T-helper 17 cell (primary cell): Measurements from ENCODE around the gene NPAS4. TPM values are rescaled to one million over a fixed set of nuclear protein-coding genes. Genes with fewer than 3 reads are reported as not detected.

Experiments used
- ATAC-seq: fragments of 150-1000 bp; cut with Tn5 transposase; 2 replicates; pipeline ENCODE4 v1.10.0; 2021; ENCODE audit warnings: mild to moderate bottlenecking, moderate library complexity
- DNase-seq, 3 donors: peaks; one replicate each; pipeline versions ENCODE4 v3.0.0 to v3.0.0-alpha.2; 2020 to 2021
- H3K9me3 ChIP-seq: one replicate; pipeline ENCODE4 v1.7.0; 2013; ENCODE audit warnings: low read length, mild to moderate bottlenecking; ENCODE audit not compliant: control insufficient read depth, poor library complexity, severe bottlenecking
- H3K27ac Mint-ChIP-seq: one replicate; pipeline ENCODE4 v1.8.0; 2022; ENCODE audit warnings: mild to moderate bottlenecking, moderate library complexity, mixed read lengths
- H3K27me3 Mint-ChIP-seq: one replicate; pipeline ENCODE4 v1.8.0; 2022; ENCODE audit warnings: mixed read lengths
- H3K36me3 Mint-ChIP-seq: one replicate; pipeline ENCODE4 v1.8.0; 2022; ENCODE audit warnings: low read depth, mixed read lengths
- H3K4me1 Mint-ChIP-seq: one replicate; pipeline ENCODE4 v1.8.0; 2022; ENCODE audit warnings: mild to moderate bottlenecking, mixed read lengths
- H3K4me3 Mint-ChIP-seq: one replicate; pipeline ENCODE4 v1.8.0; 2022; ENCODE audit warnings: mild to moderate bottlenecking, moderate library complexity, mixed read lengths
- total RNA-seq, 4 donors: library from RNA in 2 of 4; stranded (reverse) in 2 of 4; gene quantifications; one replicate each; pipeline ENCODE4 v1.2.3 and lab custom pipeline; 2022 to 2026

Gene NPAS4
- total RNA-seq, 2 donors from 2014 or later, result not detected

DNA sequence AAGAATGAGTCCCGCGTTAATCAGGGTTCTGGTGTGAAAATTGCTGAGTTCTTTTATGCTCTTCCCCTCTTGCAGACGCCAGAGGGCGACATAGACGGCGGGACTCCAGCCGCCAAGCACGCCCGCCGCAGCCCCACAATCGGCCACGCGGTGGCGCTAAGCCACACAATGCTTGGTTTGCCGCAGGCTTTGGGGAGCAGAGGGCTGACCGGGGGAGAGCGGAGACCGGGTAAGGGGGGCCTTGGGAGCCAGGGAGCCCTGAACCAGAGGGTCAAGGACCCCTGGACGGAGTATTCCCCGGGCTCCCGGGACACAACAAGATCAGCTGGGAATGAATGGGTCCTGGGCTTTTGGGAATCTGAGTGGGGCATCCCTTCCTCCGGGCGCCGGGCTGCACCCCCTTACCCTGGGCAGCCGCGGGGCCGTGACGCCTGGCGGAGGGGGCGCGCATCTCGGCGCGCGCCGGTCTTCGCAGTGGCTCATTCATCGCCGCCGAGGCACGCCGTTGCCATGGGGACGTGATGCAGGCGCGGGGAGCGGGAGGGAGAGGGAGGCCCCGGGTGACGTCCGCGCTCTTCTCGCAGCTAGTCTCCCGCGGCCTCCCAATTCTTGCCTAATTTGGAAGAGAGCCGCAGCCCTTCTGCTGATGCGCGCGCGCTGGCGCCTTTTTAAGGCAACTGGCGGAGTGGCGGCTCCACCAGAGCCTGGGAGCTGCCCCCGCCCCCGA is 12.2 kb upstream of the NPAS4 start:
- Mint-ChIP-seq H3K27ac (no peak overlapping the region), H3K27me3 (peaks cover 36% of the 10 kb centered on the region), H3K4me1 (peaks cover 6% of the 10 kb centered on the region), H3K4me3 (peak overlapping the region; percentile 92), H3K36me3 (peaks cover 4% of the 10 kb centered on the region)
- DNase-seq, result peak; percentile 84 to 97 (median 90)
- no peaks in the 10 kb centered on the region for H3K9me3 ChIP-seq
- peak; percentile 89 for ATAC-seq

DNA sequence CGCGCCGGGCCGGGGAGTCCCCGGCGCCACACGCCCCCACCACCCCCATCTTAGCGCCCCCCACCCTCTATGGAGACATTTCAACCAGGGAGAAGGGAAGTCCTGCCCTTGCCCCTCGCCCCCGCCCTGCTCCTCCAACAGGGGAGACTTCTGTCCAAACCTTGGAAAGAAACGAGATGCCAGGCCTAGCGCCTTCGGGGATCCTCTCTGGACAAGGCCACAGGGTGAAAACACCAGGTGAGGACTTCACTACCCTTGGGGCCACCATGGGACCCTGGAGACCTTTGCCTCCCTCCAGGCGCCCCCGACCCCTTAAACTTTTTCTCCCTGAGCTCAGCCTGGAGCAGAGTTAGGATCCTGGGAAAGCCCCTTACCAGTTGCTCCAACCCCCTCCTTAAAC is 11.6 kb upstream of the NPAS4 start:
- no peak overlapping the region for H3K4me3 Mint-ChIP-seq

DNA sequence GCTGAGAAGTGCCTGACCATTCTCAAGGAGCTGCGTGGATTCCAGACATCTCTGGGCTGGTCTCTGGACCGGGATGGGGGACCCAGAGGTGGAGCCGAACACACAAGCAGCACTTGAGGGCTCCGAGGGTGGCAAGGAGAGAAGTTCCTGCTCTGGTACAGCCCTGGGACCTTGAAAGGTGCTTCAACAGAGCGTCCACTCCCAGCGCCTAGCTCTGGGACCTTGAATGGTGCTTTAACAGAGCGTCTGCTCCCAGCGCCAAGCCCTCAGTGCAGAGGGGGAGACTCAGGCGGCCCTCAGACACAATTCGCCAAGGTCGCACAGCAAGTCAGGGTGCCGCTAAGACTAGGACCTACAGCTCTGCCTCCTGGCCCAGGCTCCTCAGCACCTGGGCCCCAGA is 10.6 kb upstream of the NPAS4 start:
- no peak overlapping the region for H3K27ac Mint-ChIP-seq
- peaks cover 7% of the 10 kb centered on the region for H3K36me3 Mint-ChIP-seq
- H3K4me1 Mint-ChIP-seq, result peaks cover 6% of the 10 kb centered on the region
- no peak for DNase-seq
- H3K9me3 ChIP-seq, result no peaks in the 10 kb centered on the region
- H3K27me3 Mint-ChIP-seq, result peaks cover 37% of the 10 kb centered on the region
- no peak for ATAC-seq
- H3K4me3 Mint-ChIP-seq, result peak overlapping the region; percentile 15

More for the DNA sequence above, 11.6 kb upstream of the NPAS4 start:
- Mint-ChIP-seq H3K36me3 (peaks cover 5% of the 10 kb centered on the region), H3K27ac (no peak overlapping the region), H3K4me1 (peaks cover 6% of the 10 kb centered on the region), H3K27me3 (peaks cover 37% of the 10 kb centered on the region)
- H3K9me3 ChIP-seq, result no peaks in the 10 kb centered on the region
- ATAC-seq (no peak), DNase-seq (no peak)

DNA sequence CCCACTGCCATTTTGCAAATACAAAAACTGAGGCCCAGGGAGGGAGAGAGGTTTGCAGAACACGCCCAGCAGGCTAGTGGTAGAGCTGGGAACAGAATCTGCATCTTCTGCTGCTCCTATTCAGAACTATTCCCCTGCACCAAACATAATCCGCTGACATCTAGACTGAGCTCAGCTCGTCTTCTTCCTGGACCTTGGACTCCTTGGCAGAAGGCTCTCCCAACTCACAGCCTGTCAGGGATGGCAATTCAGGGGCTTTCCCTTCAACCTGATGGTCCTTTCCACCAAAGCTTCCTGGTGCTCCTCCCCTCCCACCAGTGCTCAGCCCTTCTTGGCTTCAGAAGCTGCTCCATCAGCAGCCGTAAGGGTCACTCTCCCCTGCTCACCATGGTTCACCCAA is 9.5 kb upstream of the NPAS4 start:
- Mint-ChIP-seq H3K27ac (no peak overlapping the region), H3K4me1 (peaks cover 4% of the 10 kb centered on the region), H3K4me3 (no peak overlapping the region), H3K27me3 (peaks cover 37% of the 10 kb centered on the region), H3K36me3 (peaks cover 7% of the 10 kb centered on the region)
- DNase-seq, result no peak
- ATAC-seq, result no peak
- no peaks in the 10 kb centered on the region for H3K9me3 ChIP-seq

DNA sequence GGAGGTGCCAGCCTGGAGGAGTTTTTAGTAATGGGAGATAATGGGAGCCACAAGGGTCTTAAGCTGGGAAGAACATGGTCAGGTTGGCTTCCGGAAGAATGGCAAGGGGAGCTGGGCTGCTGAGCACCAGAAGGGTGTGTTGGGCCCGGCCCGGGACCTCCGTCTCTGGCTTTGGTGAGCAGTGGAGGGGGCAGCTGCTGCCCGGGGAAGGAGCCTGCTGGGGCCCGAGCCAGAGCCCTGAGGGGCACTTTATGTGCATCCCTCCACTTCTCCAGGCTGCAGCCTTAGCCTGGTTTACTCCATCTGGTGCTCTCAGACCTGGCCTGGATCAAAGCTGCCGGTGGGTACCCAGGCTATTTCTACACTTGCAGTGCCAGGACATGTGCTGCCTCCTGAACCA is 8.7 kb upstream of the NPAS4 start:
- peaks cover 4% of the 10 kb centered on the region for H3K4me1 Mint-ChIP-seq
- no peak overlapping the region for H3K27ac Mint-ChIP-seq
- DNase-seq (no peak), ATAC-seq (no peak)
- H3K9me3 ChIP-seq, result no peaks in the 10 kb centered on the region
- peaks cover 44% of the 10 kb centered on the region for H3K27me3 Mint-ChIP-seq
- H3K4me3 Mint-ChIP-seq, result no peak overlapping the region
- H3K36me3 Mint-ChIP-seq, result peaks cover 7% of the 10 kb centered on the region

DNA sequence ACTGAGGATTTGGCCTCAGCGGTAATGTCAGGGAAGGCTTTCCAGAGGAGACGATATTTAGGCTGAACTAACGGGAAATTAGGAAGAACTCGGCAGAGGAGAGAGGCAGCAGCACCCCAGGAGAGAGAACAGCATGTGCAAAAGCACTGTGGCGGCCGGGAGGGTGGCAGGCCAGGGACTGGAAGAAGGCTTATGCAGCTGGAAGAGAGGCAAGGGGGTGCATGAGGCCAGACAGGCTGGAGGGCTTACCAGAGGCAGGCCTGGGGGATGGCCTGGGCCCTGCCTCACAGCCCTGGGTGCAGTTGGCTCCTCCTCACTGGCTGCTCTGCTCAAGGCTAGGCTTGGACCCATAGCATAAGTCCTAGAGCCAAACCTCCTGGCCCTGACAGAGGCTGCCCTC is 7.7 kb upstream of the NPAS4 start:
- Mint-ChIP-seq H3K27me3 (peaks cover 51% of the 10 kb centered on the region), H3K4me3 (no peak overlapping the region), H3K4me1 (peaks cover 4% of the 10 kb centered on the region), H3K36me3 (peaks cover 7% of the 10 kb centered on the region), H3K27ac (no peak overlapping the region)
- no peak for DNase-seq
- H3K9me3 ChIP-seq, result no peaks in the 10 kb centered on the region
- no peak for ATAC-seq

DNA sequence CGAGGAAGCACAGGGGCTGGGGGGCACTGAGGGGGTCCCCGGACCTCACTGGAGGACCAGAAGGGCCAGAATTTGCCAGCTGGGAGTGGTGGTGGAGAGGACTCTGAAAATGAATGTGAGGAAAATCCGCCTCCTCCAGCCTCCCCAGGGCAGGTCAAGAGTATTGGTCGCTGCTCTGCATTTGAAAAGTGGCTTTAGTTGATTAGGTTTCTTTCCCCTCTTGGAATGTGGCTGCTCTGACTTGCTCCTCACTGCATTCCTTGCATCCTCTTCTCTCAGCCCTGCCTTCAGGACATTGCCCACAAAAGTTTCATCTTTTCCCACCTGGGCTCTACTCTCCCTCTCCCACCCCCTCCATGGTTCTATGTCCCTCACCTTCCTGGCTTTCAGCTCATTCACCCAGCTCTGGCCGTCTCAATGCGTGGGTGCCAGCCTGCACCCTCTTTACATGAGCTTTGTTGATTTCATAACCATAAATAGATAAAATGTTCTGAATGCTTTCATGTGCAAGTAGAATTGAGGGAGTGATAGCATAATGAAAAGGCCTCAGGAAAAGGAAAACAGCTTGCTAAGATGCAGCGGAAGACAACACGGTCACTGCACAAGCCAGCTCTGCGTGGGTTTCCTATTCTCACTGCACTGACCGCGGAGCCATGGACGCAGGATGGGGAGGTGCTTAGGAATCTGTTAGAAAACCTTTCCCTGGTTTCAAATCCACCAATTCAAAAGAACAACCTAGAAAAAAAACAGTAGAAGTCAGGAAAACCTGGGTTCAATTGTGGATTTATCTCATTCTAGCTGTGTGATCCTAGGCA is 6.5 kb upstream of the NPAS4 start:
- H3K9me3 ChIP-seq, result no peaks in the 10 kb centered on the region
- no peak for ATAC-seq
- Mint-ChIP-seq H3K4me1 (no peaks in the 10 kb centered on the region), H3K27ac (no peak overlapping the region), H3K36me3 (peaks cover 7% of the 10 kb centered on the region), H3K27me3 (peaks cover 56% of the 10 kb centered on the region), H3K4me3 (no peak overlapping the region)
- DNase-seq, result no peak

DNA sequence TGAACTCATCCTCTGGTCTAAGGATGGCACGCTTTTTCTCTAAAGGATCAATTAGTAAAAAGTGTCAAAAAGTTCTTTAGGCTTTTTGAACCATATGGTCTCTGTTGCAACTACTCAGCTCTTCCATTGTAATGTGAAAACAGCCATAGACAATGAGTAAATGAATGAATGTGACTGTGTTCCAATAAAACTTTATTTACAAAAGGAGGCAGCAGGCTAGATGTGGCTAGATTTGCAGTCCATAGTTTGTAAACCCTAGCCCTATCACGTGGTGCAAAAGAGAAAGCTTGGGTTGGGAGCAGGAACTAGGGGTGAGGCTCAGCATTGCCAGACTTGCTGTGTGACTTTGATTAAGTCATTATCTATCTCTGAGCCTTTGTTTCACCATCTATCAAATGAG is 5.4 kb upstream of the NPAS4 start:
- no peaks in the 10 kb centered on the region for H3K4me1 Mint-ChIP-seq
- H3K4me3 Mint-ChIP-seq, result no peak overlapping the region
- H3K27ac Mint-ChIP-seq, result no peak overlapping the region
- ATAC-seq, result no peak
- peaks cover 7% of the 10 kb centered on the region for H3K36me3 Mint-ChIP-seq
- H3K27me3 Mint-ChIP-seq, result peaks cover 56% of the 10 kb centered on the region
- DNase-seq, result no peak
- no peaks in the 10 kb centered on the region for H3K9me3 ChIP-seq

DNA sequence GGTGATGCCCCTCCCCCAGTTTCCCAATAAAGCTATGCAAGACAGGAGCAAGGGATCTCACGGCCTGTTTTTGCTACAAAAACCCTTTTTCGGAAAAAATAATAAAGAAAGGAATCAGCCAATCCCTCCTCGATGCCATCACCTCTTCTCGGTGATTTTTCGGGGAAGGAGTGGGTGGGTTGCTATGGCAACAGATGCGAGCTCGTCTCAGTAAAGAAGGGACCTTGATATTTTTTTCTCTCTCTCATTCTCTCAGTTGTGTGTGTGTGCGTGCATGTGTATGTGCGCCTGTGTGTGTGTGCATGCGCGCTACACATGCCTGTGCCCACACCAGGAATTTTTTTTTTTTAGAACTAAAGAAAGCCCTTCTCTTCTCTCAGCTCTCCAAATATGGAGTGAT is 3.8 kb upstream of the NPAS4 start:
- peaks cover 50% of the 10 kb centered on the region for H3K27me3 Mint-ChIP-seq
- peaks cover 3% of the 10 kb centered on the region for H3K36me3 Mint-ChIP-seq
- H3K4me3 Mint-ChIP-seq, result no peak overlapping the region
- DNase-seq (no peak), ATAC-seq (no peak)
- no peaks in the 10 kb centered on the region for H3K4me1 Mint-ChIP-seq
- no peak overlapping the region for H3K27ac Mint-ChIP-seq
- no peaks in the 10 kb centered on the region for H3K9me3 ChIP-seq

DNA sequence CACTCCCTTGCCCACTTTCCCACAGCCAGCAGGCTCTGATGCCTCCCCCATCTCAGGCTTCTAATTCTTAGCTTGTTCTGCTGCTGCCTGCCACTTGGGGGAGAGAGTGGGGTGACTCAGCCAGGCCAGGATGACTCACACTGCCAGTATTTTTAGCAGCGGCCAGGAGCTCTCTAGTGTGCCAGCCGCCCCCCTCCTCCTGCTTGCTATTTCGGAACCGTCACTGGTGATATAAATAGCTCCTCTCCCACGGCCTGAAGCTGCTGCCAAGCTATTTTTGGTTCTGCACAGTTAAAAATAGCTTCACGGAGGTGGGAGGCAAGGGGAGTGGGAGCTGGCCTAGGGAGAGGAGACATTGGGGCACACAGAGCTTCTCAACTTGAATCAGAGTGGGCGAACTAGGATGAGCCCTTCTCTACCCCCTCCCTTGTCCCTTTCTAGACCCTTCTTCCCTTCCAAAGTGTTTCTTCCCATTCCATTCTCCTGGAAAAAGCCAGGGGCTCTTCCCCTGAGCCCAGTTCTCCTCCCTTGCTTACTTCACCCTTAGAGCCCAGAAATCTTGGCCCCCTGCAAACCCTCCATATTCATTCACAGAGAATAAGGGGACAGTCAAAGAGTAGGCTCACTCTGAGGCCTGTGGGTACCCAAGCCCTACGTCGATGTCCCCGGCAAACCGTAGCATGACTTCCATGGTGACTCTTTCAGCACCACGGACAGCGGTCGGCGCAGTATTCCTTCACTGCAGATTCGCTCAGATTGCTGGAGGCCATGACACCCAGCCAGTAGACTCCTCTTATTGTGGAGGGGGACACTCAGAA is 2.5 kb upstream of the NPAS4 start:
- Mint-ChIP-seq H3K36me3 (peaks cover 3% of the 10 kb centered on the region), H3K4me1 (no peaks in the 10 kb centered on the region), H3K27me3 (peaks cover 42% of the 10 kb centered on the region), H3K27ac (no peak overlapping the region), H3K4me3 (no peak overlapping the region)
- H3K9me3 ChIP-seq, result no peaks in the 10 kb centered on the region
- DNase-seq, result peak; percentile 13 to 43 (median 37)
- no peak for ATAC-seq

DNA sequence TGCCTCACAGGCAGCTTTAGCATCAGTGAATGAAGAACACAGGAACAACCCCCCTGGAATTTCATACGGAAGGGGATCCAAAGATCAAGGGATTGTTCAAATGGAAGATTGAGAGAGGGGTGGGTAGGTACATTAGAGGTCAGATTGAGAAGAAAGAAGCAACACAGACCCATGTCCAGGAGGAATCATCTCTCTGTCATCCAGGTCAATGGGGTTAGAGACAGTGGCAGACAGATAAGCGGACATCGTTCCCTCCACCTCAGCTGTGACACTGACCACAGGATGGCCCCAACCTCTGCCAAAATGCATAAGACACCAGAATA is 1.9 kb upstream of the NPAS4 start:
- no peaks in the 10 kb centered on the region for H3K9me3 ChIP-seq
- peaks cover 42% of the 10 kb centered on the region for H3K27me3 Mint-ChIP-seq
- H3K36me3 Mint-ChIP-seq, result peaks cover 3% of the 10 kb centered on the region
- DNase-seq, result no peak
- ATAC-seq, result no peak
- H3K4me3 Mint-ChIP-seq, result no peak overlapping the region
- no peaks in the 10 kb centered on the region for H3K4me1 Mint-ChIP-seq
- H3K27ac Mint-ChIP-seq, result no peak overlapping the region

DNA sequence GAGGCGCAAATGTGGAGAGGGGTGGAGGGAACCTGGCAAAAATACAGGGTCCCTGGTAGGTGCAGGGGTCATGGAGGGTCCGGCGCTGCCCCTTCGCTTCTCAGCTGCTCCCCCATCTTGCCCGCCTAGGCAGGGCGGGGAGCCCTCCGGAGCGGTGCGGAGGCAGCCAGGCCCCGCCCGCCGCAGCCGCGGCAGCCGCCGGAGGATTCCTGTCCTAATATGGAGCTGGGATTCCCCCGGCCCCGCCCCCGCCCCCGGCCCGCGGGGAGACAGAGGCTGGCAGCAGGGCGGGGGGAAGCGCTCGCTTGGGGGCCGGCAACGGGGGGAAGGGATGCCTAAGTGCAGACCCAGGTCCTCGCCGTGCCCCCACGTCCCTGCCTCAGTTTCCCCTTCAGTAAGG is 1.0 kb upstream of the NPAS4 start:
- no peak for ATAC-seq
- no peaks in the 10 kb centered on the region for H3K4me1 Mint-ChIP-seq

DNA sequence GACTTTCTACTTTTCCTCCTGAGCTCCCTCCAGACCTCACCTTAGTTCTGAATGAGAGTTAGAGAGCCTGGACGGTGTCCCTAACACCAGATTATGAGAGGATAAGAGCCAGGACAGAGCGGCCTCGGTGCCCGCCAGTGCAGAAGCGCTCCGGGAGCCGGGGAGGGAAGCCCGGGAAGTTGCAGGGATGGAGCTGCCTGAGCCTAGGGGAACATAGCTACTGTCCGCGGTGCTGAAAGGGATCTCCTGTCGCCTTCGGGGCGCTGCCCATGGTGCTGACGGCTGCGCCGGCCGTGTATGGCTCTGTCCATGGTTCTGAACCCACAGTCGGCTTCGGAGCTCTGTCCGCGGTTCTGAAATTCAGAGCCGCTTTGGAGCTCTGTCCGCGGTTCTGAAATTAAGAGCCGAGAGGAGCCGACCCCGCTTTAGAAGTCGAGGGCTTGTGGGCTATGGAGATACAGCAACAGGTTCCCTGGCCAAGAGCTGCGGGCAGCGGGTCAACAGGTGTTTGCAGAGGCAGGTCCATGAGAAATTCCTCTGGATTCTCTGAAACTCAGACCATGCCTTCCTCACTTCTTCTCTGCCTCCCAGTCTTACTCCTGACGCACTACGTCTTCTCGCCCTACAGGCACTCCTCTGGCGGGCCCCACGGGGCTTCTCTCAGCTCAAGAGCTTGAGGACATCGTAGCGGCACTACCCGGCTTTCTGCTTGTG is 814 bp downstream of the NPAS4 start:
- Mint-ChIP-seq H3K4me1 (no peaks in the 10 kb centered on the region), H3K36me3 (no peaks in the 10 kb centered on the region), H3K4me3 (peak overlapping the region; percentile 25), H3K27ac (peak overlapping the region; percentile 32), H3K27me3 (peaks cover 16% of the 10 kb centered on the region)
- H3K9me3 ChIP-seq, result no peaks in the 10 kb centered on the region
- DNase-seq (peak; percentile 76 to 91 (median 81)), ATAC-seq (peak; percentile 96)

More for the DNA sequence above, 1.0 kb upstream of the NPAS4 start:
- Mint-ChIP-seq H3K4me3 (no peak overlapping the region), H3K36me3 (no peaks in the 10 kb centered on the region), H3K27me3 (peaks cover 34% of the 10 kb centered on the region), H3K27ac (no peak overlapping the region)
- DNase-seq, result no peak
- H3K9me3 ChIP-seq, result no peaks in the 10 kb centered on the region
